Inflammatory macrophage treated with lipopolysaccharide for 4 hours (primary cell): ENCODE data around the gene ACTA2.

Source experiments
- DNase-seq: peaks from one replicate; pipeline ENCODE4 v3.0.0-alpha.2; 2020

The ACTA2 gene

DNA sequence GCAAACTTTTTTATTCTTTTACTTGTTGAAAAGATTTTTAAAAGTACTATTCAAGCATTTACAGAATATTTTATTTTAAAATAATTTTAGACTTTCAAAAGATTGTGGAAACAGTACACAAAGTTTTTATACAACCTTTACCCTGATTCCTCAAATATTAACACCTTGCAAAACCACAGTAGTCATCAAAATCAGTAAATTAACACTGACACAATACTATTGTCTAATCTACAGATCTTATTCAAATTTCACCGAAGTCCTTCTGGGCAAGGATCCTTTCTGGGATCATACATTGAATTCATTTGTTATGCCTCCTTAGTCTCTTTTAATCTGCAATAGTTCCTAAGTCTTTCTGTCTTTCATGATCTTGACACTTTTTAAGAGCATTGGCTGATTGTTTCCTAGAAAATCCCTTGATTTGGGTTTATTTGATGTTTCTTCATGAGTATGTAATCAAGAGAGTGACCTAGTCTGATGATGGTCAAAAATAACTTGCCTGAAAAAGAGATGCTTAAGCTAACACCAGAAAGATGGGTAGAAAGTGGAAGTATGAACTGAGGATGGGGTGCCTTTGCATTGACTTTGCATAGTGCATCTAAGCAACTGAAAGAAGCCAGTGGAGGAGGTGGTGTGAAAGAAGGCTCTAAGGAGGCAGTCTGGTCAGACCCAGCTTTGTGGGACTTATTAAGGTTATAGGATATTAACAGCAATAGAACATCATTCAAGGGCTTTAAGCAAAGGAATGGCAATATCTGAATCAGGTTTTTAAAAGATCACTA lies 62.8 kb downstream of the ACTA2 start:
- DNase-seq: no peak

DNA sequence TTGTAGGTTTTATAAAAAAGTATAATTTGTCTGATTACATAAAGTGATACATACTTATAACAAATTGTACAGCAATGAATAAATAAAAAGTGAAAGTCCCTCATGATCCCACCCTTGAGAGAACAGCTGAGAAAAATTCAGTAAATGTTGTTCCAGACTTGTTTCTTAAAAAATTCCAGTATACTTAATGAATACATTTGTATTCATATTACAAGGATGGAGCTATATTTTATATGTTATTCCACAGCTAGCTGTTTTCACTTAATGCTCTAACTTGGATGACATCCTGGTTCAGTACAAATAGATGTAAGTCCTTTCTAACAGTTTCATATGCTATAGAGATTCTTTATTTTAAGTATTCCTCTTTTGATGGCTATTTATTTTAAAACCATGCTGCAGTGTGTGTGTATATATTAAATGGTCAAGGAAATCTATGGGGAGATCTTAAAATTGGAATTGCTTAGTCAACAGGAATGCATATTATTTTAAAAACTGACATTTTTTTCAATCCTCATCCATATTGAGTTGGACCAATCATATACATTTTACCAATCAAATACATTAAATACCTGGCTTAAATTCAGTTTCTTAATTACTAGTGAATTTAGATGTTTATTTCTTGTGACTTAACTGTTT lies 63.6 kb downstream of the ACTA2 start:
- DNase-seq: no peak

DNA sequence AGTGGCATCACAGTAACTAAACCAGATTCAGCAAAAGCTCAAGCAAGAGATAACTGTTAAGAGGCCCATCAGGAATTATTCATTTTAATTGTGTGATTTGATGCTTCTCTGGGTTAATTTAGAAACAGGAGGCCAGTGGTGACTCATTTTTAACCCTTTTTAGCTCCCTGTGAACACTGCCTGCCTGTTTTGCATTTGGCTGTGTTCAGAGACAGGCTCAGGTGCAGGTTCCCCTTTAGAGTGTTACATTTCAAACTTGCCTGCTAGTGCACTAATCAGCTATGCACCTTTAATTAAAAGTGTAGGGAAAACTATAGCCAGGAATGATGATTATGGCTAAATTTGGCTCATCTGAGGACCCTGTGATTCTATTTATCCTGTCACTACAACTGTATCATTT lies 66.0 kb downstream of the ACTA2 start:
- no peak for DNase-seq
